Right lobe of liver (tissue), 6 donors: ENCODE data around the gene CIAO1. TPM values are rescaled to one million over a fixed set of nuclear protein-coding genes. Genes with fewer than 3 reads are reported as not detected.
A peak's percentile ranks its signal among the peaks of the same experiment; 100 is the strongest.

Experiments
- ATAC-seq, 4 donors: fragments of 200-7000 bp; cut with Tn5 transposase; one replicate each; pipeline ENCODE4 v1.9.1; 2020; ENCODE audit warnings: mild to moderate bottlenecking in 4 of 4, moderate library complexity in 4 of 4
- DNase-seq, 3 donors: peaks; one replicate each; pipeline ENCODE4 v3.0.0-alpha.2; 2020
- H3K27ac ChIP-seq, 3 donors: fragments of 200-600 bp; one replicate each; pipeline ENCODE4 v1.8.0; 2022
- H3K27me3 ChIP-seq, 2 donors: fragments of 200-600 bp; one replicate each; pipeline ENCODE4 v1.8.0; 2022
- H3K36me3 ChIP-seq, 4 donors: fragments of 200-600 bp; sonication (generic) in 1 of 4; one replicate each; pipeline versions ENCODE4 v1.5.1 to v1.8.0; 2017 to 2022; ENCODE audit warnings: control low read depth in 1 of 4
- H3K4me1 ChIP-seq, 4 donors: fragments of 200-600 bp; sonication (generic) in 1 of 4; one replicate each; pipeline versions ENCODE4 v1.5.1 to v1.8.0; 2017 to 2022; ENCODE audit warnings: control low read depth in 1 of 4
- H3K4me3 ChIP-seq, 3 donors: fragments of 200-600 bp; one replicate each; pipeline ENCODE4 v1.8.0; 2022
- H3K9me3 ChIP-seq, 4 donors: fragments of 200-600 bp; sonication (generic) in 1 of 4; one replicate each; pipeline versions ENCODE4 v1.5.1 to v1.8.0; 2017 to 2022; ENCODE audit warnings: control low read depth in 1 of 4
- POLR2A ChIP-seq: fragments of 450-650 bp; IDR thresholded peaks from one replicate; pipeline ENCODE4 v1.6.1; 2017; ENCODE audit warnings: antibody characterized with exemption, mild to moderate bottlenecking
- WGBS: methylation state at CpG from one replicate; pipeline ENCODE4 v1.1.6; 2018; ENCODE audit warnings: low coverage, low lambda C conversion rate; ENCODE audit not compliant: insufficient coverage; ENCODE audit errors: missing lambda C conversion rate; 5-methylcytosine and 5-hydroxymethylcytosine counted together
- intact Hi-C, 2 donors: fragments of 100-400 bp; cut with DNase I; formaldehyde crosslinking; loops; one replicate each; pipeline versions ENCODE4 v1.11.2 to v1.14.1; 2022
- total RNA-seq, 6 experiments: library from RNA; depleted of rRNA in 2 of 6; stranded (reverse); fragments of >200 nt in 2 of 6; fragmentation: NEBNext Ultra II Directional in 3 of 6; extraction: Animal tissue kit (Norgen Biotek cat#: 25700) in 3 of 6; gene quantifications; one replicate each; pipeline versions ENCODE4 v1.1.0 to v1.2.4, GENCODE V29; 2016 to 2023
- TF ChIP-seq, protein P1 (sequence below), 4 donors: fragments of 200-600 bp in 3 of 4; fragments of 450-650 bp in 1 of 4; IDR thresholded peaks; one replicate each; pipeline versions ENCODE4 v1.5.1 to v1.8.0; 2016 to 2022; ENCODE audit warnings: antibody characterized with exemption in 4 of 4, mild to moderate bottlenecking in 2 of 4
- donor health status: DM: no; HTN: yes; CAD: no.
- donor health status: DM: no; HTN: no; CAD: no.
- donor health status: DM: no; HTN: no; CAD: no.
- donor health status: DM: no; HTN: yes; CAD: no.
- donor health status: DM: no; HTN: yes; CAD: no.

Gene CIAO1
- total RNA-seq, 6 experiments from 2014 or later, result 39.8 to 80.3 (median 45.0) TPM

DNA sequence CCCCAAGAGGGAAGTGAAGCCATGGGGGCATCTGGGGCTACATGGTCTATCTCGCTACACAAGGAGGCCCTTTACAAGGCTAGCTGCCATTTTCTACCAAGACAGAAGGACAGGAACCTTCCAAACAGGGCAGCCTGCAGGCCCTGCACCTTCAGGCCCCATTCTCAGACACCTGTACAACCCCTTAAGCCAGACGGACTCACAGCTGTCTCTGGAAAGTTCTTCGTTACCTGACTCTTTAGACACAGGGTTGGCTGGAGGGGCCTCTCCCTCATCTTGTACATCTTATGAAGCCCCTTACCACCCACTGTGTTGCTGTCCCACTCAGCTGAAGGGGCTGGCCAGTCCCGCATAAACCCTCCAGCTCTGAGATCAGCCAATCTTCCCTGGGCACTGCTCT lies 17.4 kb upstream of the CIAO1 start:
- no peak for ATAC-seq
- no peak overlapping the region for H3K27ac ChIP-seq
- H3K36me3 ChIP-seq, result peaks cover 0 to 22% (median 6%) of the 10 kb centered on the region in 4 donors
- WGBS, result 80% methylated on average over 2 of the region's 4 CpGs
- intact Hi-C loops, result no loop called here
- peaks cover 0 to 31% (median 7%) of the 10 kb centered on the region in 4 donors for H3K4me1 ChIP-seq
- DNase-seq, result no peak
- no peaks in the 10 kb centered on the region for H3K9me3 ChIP-seq
- H3K4me3 ChIP-seq, result no peak overlapping the region
- no peak for TF ChIP-seq POLR2A
- TF ChIP-seq, protein P1, sequence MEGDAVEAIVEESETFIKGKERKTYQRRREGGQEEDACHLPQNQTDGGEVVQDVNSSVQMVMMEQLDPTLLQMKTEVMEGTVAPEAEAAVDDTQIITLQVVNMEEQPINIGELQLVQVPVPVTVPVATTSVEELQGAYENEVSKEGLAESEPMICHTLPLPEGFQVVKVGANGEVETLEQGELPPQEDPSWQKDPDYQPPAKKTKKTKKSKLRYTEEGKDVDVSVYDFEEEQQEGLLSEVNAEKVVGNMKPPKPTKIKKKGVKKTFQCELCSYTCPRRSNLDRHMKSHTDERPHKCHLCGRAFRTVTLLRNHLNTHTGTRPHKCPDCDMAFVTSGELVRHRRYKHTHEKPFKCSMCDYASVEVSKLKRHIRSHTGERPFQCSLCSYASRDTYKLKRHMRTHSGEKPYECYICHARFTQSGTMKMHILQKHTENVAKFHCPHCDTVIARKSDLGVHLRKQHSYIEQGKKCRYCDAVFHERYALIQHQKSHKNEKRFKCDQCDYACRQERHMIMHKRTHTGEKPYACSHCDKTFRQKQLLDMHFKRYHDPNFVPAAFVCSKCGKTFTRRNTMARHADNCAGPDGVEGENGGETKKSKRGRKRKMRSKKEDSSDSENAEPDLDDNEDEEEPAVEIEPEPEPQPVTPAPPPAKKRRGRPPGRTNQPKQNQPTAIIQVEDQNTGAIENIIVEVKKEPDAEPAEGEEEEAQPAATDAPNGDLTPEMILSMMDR (IDR thresholded peaks at IDR 0.05), result no peak
- no peaks in the 10 kb centered on the region for H3K27me3 ChIP-seq

DNA sequence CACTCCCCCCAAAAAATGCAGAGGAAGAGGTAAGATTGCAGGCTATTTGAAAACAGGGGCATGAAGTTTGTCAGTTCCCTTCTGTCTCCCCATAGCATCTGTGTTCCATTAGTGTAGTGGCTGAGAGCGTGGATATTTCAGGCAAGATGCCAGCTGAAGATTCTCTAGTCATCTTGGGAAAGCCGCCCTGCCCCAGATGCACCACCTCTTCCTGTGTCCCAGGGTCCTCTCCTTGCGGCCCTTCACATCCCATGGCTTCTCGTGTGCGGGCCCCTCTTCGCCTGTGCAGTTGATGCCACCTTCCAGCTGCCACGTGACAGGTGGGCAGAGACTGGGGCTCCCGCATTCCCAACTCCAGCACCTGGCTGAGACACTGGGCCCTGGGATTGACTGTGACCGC lies 16.4 kb upstream of the CIAO1 start:
- WGBS, result 93% methylated on average over 5 of the region's 9 CpGs
- Histone ChIP-seq H3K9me3 (no peaks in the 10 kb centered on the region), H3K36me3 (peaks cover 0 to 31% (median 12%) of the 10 kb centered on the region in 4 donors), H3K27me3 (no peaks in the 10 kb centered on the region), H3K4me3 (no peak overlapping the region), H3K4me1 (peaks cover 0 to 31% (median 7%) of the 10 kb centered on the region in 4 donors), H3K27ac (no peak overlapping the region)
- no peak for TF ChIP-seq POLR2A
- TF ChIP-seq, protein P1 (IDR thresholded peaks at IDR 0.05), result no peak
- ATAC-seq (no peak), DNase-seq (no peak)
- intact Hi-C loops, result no loop called here

DNA sequence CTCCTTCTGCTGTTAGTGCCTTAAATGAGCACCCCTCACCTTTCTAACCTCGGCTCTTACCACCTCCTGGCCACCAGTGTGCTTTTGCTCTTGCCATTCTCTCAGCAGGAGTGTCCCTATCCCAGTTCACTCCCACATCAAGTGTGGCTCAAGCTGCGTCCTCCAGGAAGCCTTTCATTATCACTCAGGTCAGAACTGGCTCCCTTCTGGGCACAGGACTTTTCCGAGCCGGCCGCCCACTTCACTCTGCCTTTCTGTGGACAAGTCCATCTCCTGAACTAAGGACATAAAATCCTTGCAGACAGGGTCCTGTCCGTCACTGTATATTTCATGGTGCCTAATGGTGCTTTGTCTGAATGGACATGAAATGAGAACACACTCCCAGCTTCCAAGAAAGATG lies 15.8 kb upstream of the CIAO1 start:
- 65% methylated on average over 6 of the region's 6 CpGs for WGBS
- no peaks in the 10 kb centered on the region for H3K9me3 ChIP-seq
- H3K27ac ChIP-seq, result peak overlapping the region in 1 of 3 donors; percentile 36
- TF ChIP-seq POLR2A, result no peak
- TF ChIP-seq, protein P1 (IDR thresholded peaks at IDR 0.05), result no peak
- H3K4me3 ChIP-seq, result no peak overlapping the region
- no peaks in the 10 kb centered on the region for H3K27me3 ChIP-seq
- intact Hi-C loops, result no loop called here
- peaks cover 0 to 31% (median 7%) of the 10 kb centered on the region in 4 donors for H3K4me1 ChIP-seq
- H3K36me3 ChIP-seq, result peaks cover 0 to 36% (median 15%) of the 10 kb centered on the region in 4 donors
- no peak for ATAC-seq
- no peak for DNase-seq

DNA sequence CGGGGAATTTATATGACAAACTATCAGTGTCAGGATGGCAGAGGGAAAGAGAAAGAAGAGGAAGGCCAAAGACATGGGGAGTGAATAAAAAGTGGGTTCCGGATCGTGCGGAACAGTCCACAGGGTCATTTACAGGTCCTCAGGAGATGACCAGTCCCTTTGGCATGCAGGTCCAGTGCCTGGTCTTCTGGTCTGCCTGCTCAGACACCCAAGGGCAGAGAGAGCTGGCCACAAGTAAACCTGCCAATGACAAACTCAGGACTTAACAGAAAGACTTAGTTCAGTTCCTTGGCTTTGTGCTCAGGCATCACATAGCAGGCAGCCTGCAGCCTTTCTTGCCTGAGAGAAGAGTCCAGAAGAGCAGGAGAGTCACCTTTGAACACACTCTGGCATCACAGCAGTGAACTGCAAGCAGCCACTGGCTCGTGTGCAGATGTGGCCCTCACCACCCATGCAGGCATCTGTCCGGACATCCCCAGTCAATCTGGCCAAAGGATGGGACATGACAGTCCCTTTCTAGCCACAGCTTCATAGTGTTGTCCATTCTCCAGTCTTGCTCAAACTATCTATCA lies 14.2 kb upstream of the CIAO1 start:
- peak in 1 of 3 donors; percentile 49 for DNase-seq
- no peak overlapping the region for H3K4me3 ChIP-seq
- H3K36me3 ChIP-seq, result peaks cover 0 to 50% (median 18%) of the 10 kb centered on the region in 4 donors
- 70% methylated on average over 4 of the region's 6 CpGs for WGBS
- peaks cover 0 to 29% (median 7%) of the 10 kb centered on the region in 4 donors for H3K4me1 ChIP-seq
- TF ChIP-seq, protein P1 (IDR thresholded peaks at IDR 0.05), result no peak
- TF ChIP-seq POLR2A, result no peak
- H3K27me3 ChIP-seq, result no peaks in the 10 kb centered on the region
- no peaks in the 10 kb centered on the region for H3K9me3 ChIP-seq
- H3K27ac ChIP-seq, result peak overlapping the region in 2 of 3 donors; percentile 24 to 36
- ATAC-seq, result peak; percentile 65 to 69 (median 68)
- intact Hi-C loops, result no loop called here
